K562 (cell line): ENCODE results near the gene WASL. TPM values are rescaled to one million over a fixed set of nuclear protein-coding genes. Genes with fewer than 3 reads are reported as not detected.

Experiments
- ARID2 ChIP-seq: fragments of 450-650 bp; IDR thresholded peaks from 2 replicates; pipeline ENCODE4 v1.6.1; 2017; ENCODE audit warnings: antibody characterized with exemption, mild to moderate bottlenecking
- ARID3B ChIP-seq: fragments of 250-450 bp; sonication (Bioruptor Pico); IDR thresholded peaks from 2 replicates; pipeline ENCODE4 v1.4.0; 2020; ENCODE audit warnings: borderline replicate concordance
- DDX20 ChIP-seq: fragments of 450-650 bp; IDR thresholded peaks from 2 replicates; pipeline ENCODE4 v1.6.1; 2016; ENCODE audit warnings: missing genetic modification characterization, low read depth, mild to moderate bottlenecking, missing compliant biosample characterization, moderate library complexity
- FUS ChIP-seq: fragments of 200-400 bp; formaldehyde crosslinking; optimal IDR thresholded peaks from 2 replicates; pipeline ENCODE3; 2017; ENCODE audit warnings: low read depth, low read length
- GABPB2 ChIP-seq: fragments of 250-450 bp; sonication (Bioruptor Pico); conservative IDR thresholded peaks from 2 replicates; pipeline ENCODE4 v1.5.1; 2021; ENCODE audit warnings: mild to moderate bottlenecking
- HES1 ChIP-seq: fragments of 450-650 bp; IDR thresholded peaks from 2 replicates; pipeline ENCODE4 v1.6.1; 2016; ENCODE audit warnings: low read depth, mild to moderate bottlenecking, moderate library complexity
- HMG20A ChIP-seq: fragments of 450-650 bp; formaldehyde crosslinking; conservative IDR thresholded peaks from 2 replicates; pipeline ENCODE4 v1.4.0; 2020; ENCODE audit warnings: mild to moderate bottlenecking, mixed read lengths
- HNRNPH1 ChIP-seq: fragments of 200-400 bp; formaldehyde crosslinking; optimal IDR thresholded peaks from 2 replicates; pipeline ENCODE3; 2017; ENCODE audit warnings: low read depth, mild to moderate bottlenecking, low read length, moderate library complexity
- KAT2B ChIP-seq: IDR thresholded peaks from one replicate; pipeline ENCODE4 v1.6.1; 2012; ENCODE audit warnings: low read depth, mild to moderate bottlenecking, control low read depth, inconsistent platforms, low read length, moderate library complexity
- KLF16 ChIP-seq: IDR thresholded peaks from 2 replicates; pipeline ENCODE4 v1.6.1; 2016; ENCODE audit warnings: antibody characterized with exemption
- MCM3 ChIP-seq: fragments of 450-650 bp; IDR thresholded peaks from 2 replicates; pipeline ENCODE4 v1.6.1; 2016
- MEIS2 ChIP-seq: fragments of 450-650 bp; IDR thresholded peaks from 2 replicates; pipeline ENCODE4 v1.6.1; 2014; ENCODE audit warnings: mild to moderate bottlenecking; ENCODE audit not compliant: partially characterized antibody
- NCOA2 ChIP-seq, 2 experiments: fragments of 450-650 bp; IDR thresholded peaks; 2 replicates each; pipeline ENCODE4 v1.6.1; 2018; ENCODE audit warnings: mild to moderate bottlenecking in 2 of 2, moderate library complexity in 1 of 2; ENCODE audit not compliant: partially characterized antibody in 2 of 2
- NCOR1 ChIP-seq: fragments of 450-650 bp; IDR thresholded peaks from 2 replicates; pipeline ENCODE4 v1.6.1; 2016; ENCODE audit warnings: mild to moderate bottlenecking, moderate library complexity
- NFE2L1 ChIP-seq: fragments of 450-650 bp; IDR thresholded peaks from 2 replicates; pipeline ENCODE4 v1.6.1; 2016; ENCODE audit warnings: missing genetic modification characterization, low read depth, mild to moderate bottlenecking, missing compliant biosample characterization, moderate library complexity, borderline replicate concordance
- NR2F6 ChIP-seq: fragments of 450-650 bp; formaldehyde crosslinking; IDR thresholded peaks from 2 replicates; pipeline ENCODE4 v1.4.0; 2020; ENCODE audit warnings: mild to moderate bottlenecking
- PHF21A ChIP-seq: fragments of 450-650 bp; IDR thresholded peaks from 2 replicates; pipeline ENCODE4 v1.6.1; 2017; ENCODE audit warnings: low read depth, borderline replicate concordance
- RBM22 ChIP-seq: fragments of 200-400 bp; formaldehyde crosslinking; IDR thresholded peaks from 2 replicates; pipeline ENCODE4 v1.6.1; 2018; ENCODE audit warnings: low read length, low read depth; ENCODE audit not compliant: poor library complexity, severe bottlenecking
- SNAPC5 ChIP-seq: fragments of 250-450 bp; sonication (Bioruptor Pico); IDR thresholded peaks from 2 replicates; pipeline ENCODE4 v1.8.0; 2021; ENCODE audit warnings: moderate library complexity, mild to moderate bottlenecking, inconsistent platforms
- SRSF3 ChIP-seq: fragments of 200-400 bp; formaldehyde crosslinking; IDR thresholded peaks from 2 replicates; pipeline ENCODE4 v1.6.1; 2016; ENCODE audit warnings: mild to moderate bottlenecking, low read length, moderate library complexity; ENCODE audit not compliant: insufficient read depth
- UBTF ChIP-seq, 2 experiments: IDR thresholded peaks; 2 replicates each; pipeline ENCODE4 v1.6.1; 2012; ENCODE audit warnings: improper control_type of control experiment in 2 of 2, low read depth in 2 of 2, low read length in 2 of 2, borderline replicate concordance in 1 of 2
- ZNF174 ChIP-seq: fragments of 250-450 bp; sonication (Bioruptor Pico); IDR thresholded peaks from 2 replicates; pipeline ENCODE4 v1.4.0; 2020; ENCODE audit warnings: mild to moderate bottlenecking
- ZNF280A ChIP-seq: fragments of 450-650 bp; IDR thresholded peaks from 2 replicates; pipeline ENCODE4 v1.6.1; 2018; ENCODE audit warnings: mild to moderate bottlenecking, low read depth; ENCODE audit not compliant: partially characterized antibody
- ZNF3 ChIP-seq: fragments of 250-450 bp; sonication (Bioruptor Pico); IDR thresholded peaks from 2 replicates; pipeline ENCODE4 v1.5.0; 2021; ENCODE audit warnings: mild to moderate bottlenecking, moderate library complexity
- ZNF668 ChIP-seq: fragments of 250-450 bp; sonication (Bioruptor Pico); IDR thresholded peaks from 2 replicates; pipeline ENCODE4 v1.8.0; 2022; ENCODE audit warnings: mild to moderate bottlenecking, inconsistent platforms
- polyA plus RNA-seq, 8 experiments: library from polyadenylated mRNA; depleted of rRNA in 4 of 8; stranded (reverse) in 5 of 8; unstranded in 3 of 8; fragments of >200 nt; fragmentation: Nextera tagmentation in 2 of 8; fragmentation: Illumina TruSeq in 1 of 8; extraction: Ambion mirVana in 2 of 8; extraction: Trizol in 1 of 8; gene quantifications; 2 replicates each; pipeline versions ENCODE4 v1.2.1 to v1.2.3, GENCODE V29; 2011 to 2014; ENCODE audit warnings: inconsistent platforms in 1 of 8, missing spikeins in 1 of 8
- total RNA-seq, 7 experiments: library from RNA; depleted of rRNA in 6 of 7; stranded (reverse); fragments of >200 nt in 6 of 7; fragmentation: Illumina TruSeq in 2 of 7; extraction: Trizol in 2 of 7; gene quantifications; 2 replicates each; pipeline versions ENCODE4 v1.2.1 to v1.2.3, GENCODE V29; 2011 to 2021; ENCODE audit warnings: low replicate concordance in 1 of 7

WASL gene
- total and polyA plus RNA-seq, 9 of the 15 experiments (the other 6 are each of a cell fraction or from before 2014, with no cell fraction given) = 3.2 to 13.9 (median 8.3) TPM

- TF ChIP-seq ZNF280A = no peak
- TF ChIP-seq ZNF174 (CRISPR knock-in tag) = no peak
- peak; percentile 95 for TF ChIP-seq MEIS2
- TF ChIP-seq MCM3 = no peak
- TF ChIP-seq SRSF3 = no peak
- TF ChIP-seq KAT2B = no peak
- TF ChIP-seq GABPB2 (CRISPR knock-in tag) = no peak
- TF ChIP-seq UBTF (IDR thresholded peaks at IDR 0.05; ENCODE audit: borderline replicate concordance in 1 of 2, low read depth in 2 of 2, low read length in 2 of 2) = no peak
- TF ChIP-seq NCOR1 = no peak
- TF ChIP-seq SNAPC5 (CRISPR knock-in tag) = no peak
- no peak for TF ChIP-seq NFE2L1
- no peak for TF ChIP-seq DDX20 (tag)
- no peak for TF ChIP-seq NR2F6
- TF ChIP-seq RBM22 = no peak
- no peak for TF ChIP-seq FUS
- no peak for TF ChIP-seq ZNF3
- no peak for TF ChIP-seq PHF21A
- peak; percentile 5; the same call in 1 of the 2 replicates for TF ChIP-seq ZNF668 (CRISPR knock-in tag)
- TF ChIP-seq KLF16 = peak; percentile 15; the same call in 1 of the 2 replicates
- TF ChIP-seq ARID2 = no peak
- TF ChIP-seq HMG20A (CRISPR knock-in tag) = no peak
- TF ChIP-seq HNRNPH1 = no peak
- no peak for TF ChIP-seq HES1
- no peak for TF ChIP-seq NCOA2 (IDR thresholded peaks at IDR 0.05; ENCODE audit: partially characterized antibody in 2 of 2)
- no peak for TF ChIP-seq ARID3B (CRISPR knock-in tag)
Observed at GRCh38 chr7:123789817-123790216, 41.0 kb upstream of the WASL start (continued).
